OCI-LY3 (cell line): Measurements from ENCODE around the gene KCNC2.

Experiments used
- CTCF ChIP-seq: fragments of 200-600, 300-600 bp; sonication (generic); IDR thresholded peaks from 2 replicates; pipeline ENCODE4 v1.5.1; 2014; ENCODE audit warnings: antibody characterized with exemption, low read length, low read depth
- EZH2phosphoT487 ChIP-seq: fragments of 200-600 bp; shearing (Covaris generic); IDR thresholded peaks from 2 replicates; pipeline ENCODE4 v1.6.1; 2018; ENCODE audit warnings: antibody characterized with exemption, mixed run types, low read depth

- TF ChIP-seq CTCF (no peak), EZH2phosphoT487 (no peak)
These were observed 93.9 kb downstream of the KCNC2 start for GRCh38 chr12:75115748-75116147.
